Measurements from ENCODE around the gene ZNG1C.
"Not testable (repeated sequence)": the region's sequence is repeated elsewhere in the genome, so short reads cannot be mapped to it uniquely, and the experiment has no call there.

GRCh38 chr9:68305680-68306285, 64.0 kb downstream of the ZNG1C start:
- TF ChIP-seq, protein P1, sequence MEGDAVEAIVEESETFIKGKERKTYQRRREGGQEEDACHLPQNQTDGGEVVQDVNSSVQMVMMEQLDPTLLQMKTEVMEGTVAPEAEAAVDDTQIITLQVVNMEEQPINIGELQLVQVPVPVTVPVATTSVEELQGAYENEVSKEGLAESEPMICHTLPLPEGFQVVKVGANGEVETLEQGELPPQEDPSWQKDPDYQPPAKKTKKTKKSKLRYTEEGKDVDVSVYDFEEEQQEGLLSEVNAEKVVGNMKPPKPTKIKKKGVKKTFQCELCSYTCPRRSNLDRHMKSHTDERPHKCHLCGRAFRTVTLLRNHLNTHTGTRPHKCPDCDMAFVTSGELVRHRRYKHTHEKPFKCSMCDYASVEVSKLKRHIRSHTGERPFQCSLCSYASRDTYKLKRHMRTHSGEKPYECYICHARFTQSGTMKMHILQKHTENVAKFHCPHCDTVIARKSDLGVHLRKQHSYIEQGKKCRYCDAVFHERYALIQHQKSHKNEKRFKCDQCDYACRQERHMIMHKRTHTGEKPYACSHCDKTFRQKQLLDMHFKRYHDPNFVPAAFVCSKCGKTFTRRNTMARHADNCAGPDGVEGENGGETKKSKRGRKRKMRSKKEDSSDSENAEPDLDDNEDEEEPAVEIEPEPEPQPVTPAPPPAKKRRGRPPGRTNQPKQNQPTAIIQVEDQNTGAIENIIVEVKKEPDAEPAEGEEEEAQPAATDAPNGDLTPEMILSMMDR (IDR thresholded peaks at IDR 0.05), result not testable (repeated sequence)
- not testable (repeated sequence) for TF ChIP-seq POLR2A (IDR thresholded peaks at IDR 0.05)

All from ovary (tissue), 3 donors.